Measurements from ENCODE around the gene THBD. TPM values are rescaled to one million over a fixed set of nuclear protein-coding genes. Genes with fewer than 3 reads are reported as not detected.

Gene THBD
- total RNA-seq, 4 donors from 2014 or later, result 17.8 to 38.2 (median 26.8) TPM

DNA sequence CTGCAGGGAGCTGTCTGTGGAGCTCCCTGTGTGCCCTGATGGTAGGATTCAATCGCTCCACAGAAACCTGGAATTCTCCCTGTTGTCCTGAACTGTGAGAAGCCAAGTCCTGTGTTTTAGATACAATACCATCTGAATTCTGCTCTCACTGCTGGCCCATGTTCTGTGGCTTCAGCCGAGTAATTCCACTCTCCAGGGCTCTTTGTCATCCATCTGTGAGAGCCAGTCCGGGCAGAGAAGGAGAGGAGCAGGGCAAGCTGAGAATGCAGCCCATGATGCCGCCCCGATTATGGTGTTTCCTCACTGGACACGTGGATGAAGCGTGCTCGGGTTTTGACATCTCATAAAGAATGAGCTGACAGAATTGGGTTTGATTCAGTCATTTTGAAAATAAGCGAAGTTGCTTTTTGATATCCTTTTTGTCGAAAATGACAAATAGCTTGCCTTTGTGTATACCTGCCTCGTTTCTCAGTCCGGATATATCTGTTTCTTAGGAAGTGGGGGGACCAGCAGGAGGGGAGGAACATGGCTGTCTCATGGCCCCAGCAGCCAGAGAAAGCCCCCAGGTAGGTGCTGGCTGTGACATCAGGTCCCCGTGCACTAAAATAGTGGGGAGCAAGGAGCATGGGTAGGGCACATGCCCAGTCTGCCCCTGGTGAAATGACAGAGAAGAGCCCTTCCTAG lies 44.9 kb upstream of the THBD start:
- TF ChIP-seq, protein P1, sequence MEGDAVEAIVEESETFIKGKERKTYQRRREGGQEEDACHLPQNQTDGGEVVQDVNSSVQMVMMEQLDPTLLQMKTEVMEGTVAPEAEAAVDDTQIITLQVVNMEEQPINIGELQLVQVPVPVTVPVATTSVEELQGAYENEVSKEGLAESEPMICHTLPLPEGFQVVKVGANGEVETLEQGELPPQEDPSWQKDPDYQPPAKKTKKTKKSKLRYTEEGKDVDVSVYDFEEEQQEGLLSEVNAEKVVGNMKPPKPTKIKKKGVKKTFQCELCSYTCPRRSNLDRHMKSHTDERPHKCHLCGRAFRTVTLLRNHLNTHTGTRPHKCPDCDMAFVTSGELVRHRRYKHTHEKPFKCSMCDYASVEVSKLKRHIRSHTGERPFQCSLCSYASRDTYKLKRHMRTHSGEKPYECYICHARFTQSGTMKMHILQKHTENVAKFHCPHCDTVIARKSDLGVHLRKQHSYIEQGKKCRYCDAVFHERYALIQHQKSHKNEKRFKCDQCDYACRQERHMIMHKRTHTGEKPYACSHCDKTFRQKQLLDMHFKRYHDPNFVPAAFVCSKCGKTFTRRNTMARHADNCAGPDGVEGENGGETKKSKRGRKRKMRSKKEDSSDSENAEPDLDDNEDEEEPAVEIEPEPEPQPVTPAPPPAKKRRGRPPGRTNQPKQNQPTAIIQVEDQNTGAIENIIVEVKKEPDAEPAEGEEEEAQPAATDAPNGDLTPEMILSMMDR (IDR thresholded peaks at IDR 0.05; ENCODE audit: low read depth), result no peak

DNA sequence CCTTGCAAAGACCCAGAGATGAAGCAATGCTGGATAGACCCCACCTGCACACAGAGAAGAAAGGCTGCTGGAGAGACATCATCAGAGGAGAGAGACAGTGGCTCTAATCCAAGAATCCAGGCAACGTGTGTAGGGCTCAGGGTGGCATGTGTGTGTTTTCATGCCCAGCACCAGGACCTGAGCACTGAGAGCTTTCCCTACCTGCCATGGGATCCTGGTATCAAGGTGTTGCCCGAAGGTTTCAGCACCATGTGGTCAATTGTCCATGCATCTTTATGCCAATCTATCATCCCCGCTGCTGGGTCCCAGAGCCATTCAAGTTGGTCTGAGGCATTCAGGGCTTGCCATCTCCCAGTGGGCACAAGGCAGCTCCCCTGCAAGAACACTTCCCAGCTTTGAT lies 44.1 kb upstream of the THBD start:
- TF ChIP-seq, protein P1 (IDR thresholded peaks at IDR 0.05; ENCODE audit: low read depth), result no peak

- TF ChIP-seq, protein P1 (IDR thresholded peaks at IDR 0.05; ENCODE audit: low read depth), result no peak
These were observed 43.5 kb upstream of the THBD start for GRCh38 chr20:23092861-23093495.

DNA sequence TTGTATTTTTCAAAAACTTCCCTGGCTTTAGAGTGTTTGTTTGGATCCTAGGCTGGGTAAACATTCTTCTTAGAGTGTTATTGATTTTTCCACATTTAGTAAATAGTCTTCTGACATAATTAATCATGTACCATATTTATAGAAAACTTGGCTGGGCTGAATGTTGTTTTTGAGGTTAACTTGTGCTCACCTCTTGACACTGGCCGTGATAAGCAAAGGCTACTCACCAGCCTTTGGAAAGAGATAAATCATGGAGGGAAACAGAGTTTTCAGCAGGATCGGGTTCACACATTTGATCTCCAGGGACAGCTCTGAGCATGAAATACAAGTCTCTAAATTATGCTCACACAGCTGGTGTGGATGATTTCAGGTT lies 42.9 kb upstream of the THBD start:
- TF ChIP-seq, protein P1 (IDR thresholded peaks at IDR 0.05; ENCODE audit: low read depth), result no peak

- TF ChIP-seq, protein P1 (IDR thresholded peaks at IDR 0.05; ENCODE audit: low read depth), result no peak
These were observed 42.4 kb upstream of the THBD start for GRCh38 chr20:23091721-23092383.

- TF ChIP-seq, protein P1 (IDR thresholded peaks at IDR 0.05; ENCODE audit: low read depth), result no peak
These were observed 41.4 kb upstream of the THBD start for GRCh38 chr20:23090878-23091277.

GRCh38 chr20:23090147-23090546 lies 40.7 kb upstream of the THBD start:
- TF ChIP-seq, protein P1 (IDR thresholded peaks at IDR 0.05; ENCODE audit: low read depth), result no peak
